GM03348 (cell line): ENCODE measurements around the gene POLR2M.
A peak's percentile ranks its signal among the peaks of the same experiment; 100 is the strongest.

Experiments used
- DNase-seq: peaks from one replicate; pipeline ENCODE4 v3.0.0; 2012; ENCODE audit warnings: low spot score

Gene POLR2M

DNA sequence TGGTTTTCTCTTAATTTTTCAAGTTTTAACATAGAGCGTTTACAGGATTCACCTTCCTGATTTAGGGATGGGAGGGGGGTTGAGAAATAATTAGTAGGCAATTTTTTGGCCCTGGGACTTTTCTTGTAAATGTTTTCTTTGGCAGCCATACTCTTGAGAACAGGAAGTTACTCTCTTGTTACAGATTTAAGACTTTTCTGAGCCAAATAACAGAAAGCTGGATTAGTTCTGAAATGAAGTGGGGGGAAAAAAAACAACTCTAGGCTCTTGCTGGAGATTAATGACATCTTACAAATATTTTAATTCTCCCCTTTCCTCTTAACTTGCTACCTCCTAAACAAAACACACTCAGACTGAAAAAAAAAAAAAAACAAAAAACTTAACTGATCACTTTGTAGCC lies 13.8 kb upstream of the POLR2M start:
- DNase-seq = no peak

DNA sequence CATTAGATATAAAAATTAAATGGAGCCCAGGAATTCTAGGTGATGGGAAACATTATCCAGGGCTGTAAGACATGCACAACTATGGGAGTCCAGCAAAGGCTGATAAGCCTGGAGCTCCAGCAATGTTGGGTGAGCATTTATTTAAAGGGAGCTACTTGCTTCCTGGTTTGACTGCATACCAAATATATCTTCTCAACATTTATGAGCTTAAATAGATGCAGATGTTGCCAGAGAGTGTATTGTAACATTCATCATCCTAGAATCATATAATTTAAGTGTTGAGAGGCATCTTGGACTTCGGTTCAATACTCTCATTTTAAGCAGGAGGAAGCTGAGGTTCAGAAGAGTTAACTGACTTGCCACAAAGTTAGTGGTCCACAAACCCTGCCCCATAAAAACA lies 12.2 kb upstream of the POLR2M start:
- peak; percentile 10 for DNase-seq

DNA sequence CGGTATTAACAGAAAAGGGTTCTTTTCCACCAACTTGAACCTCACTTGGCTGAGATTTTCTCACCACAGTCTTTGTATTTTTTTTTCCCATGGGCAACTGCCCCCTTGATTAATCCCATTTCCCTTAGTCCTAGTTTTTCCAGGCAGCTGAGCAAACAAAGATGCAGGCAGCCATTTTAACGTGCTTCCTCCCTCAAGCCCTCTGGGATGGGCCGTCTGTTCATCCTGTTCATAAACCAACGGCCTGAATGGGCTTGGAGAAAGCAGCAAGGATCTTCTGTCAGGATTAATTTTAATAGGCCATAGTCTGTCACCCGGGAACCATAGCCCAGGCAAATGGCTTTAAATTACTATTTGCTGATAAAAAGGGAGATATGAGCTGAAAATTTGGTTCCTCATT lies 10.4 kb upstream of the POLR2M start:
- DNase-seq = no peak

DNA sequence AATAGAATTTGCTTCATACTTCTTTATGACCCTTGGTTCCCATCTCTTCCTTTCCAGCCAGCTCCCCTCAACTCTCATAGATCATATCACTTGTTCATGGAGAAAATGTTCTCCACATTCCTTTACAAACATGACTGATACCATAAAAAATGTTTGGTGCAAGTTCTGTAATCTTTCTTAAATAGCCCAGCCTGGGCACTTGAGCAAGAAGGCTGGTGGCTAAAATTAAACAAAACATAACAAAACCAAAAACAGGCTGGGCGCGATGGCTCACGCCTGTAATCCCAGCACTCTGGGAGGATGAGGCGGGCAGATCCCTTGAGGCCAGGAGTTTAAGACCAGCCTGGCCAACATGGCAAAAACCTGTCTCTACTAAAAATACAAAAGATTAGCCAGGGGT lies 8.9 kb upstream of the POLR2M start:
- peak; percentile 35 for DNase-seq

DNA sequence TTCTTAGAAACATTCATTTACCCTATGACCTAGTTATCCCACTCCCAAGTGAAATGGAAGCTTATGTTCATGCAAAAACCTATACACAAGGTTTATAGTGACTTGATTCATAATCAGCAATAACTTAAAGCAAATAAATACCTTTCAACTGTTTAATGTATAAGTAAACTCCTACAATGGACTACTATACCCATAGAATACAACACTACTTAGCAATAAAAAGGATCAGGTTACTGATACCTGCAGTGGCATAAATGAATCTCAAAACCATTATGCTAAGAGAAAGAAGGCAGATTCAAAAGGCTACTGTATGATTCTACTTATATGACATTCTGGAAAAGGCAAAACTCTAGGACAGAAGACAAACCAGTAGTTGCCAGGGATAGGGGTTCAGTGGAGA lies 8.3 kb upstream of the POLR2M start:
- DNase-seq = no peak

DNA sequence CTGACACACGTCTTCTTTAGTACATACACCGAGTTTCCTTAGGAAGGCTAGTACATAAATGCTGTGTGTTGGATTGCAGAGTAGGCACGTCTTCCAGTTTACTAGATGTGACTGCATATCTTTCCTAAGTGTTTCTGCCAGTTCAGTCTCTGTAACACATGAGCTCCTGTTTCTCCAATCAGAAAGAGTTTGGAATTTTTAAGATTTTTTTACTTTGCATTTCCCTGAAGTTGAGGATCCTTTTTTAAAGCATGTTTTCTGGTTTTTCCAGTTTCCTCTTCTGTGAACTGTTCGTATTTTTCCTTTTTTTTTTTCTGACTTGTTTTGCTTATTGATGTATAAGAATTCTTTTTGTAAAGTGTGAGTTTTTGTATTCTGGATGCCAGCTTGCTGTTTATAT lies 7.5 kb upstream of the POLR2M start:
- DNase-seq = no peak

DNA sequence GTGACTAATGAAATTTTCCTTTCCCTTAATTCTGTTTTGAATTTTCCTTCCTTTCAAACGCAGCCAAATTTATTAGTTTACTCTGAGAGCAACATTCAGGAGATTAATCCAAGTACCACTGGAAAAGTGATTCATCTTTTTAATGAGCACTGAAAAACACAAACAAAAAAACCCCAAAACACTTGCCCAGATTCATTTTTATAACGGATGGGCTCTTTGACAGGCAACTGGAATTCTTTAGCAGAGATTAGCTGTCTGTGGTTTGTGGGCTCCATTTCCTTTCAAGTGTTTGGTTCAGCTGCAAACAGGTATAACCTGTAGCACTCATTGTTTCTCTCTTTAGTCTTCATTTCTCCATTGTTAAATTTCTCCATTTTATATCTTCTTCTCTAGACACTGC lies 3.1 kb upstream of the POLR2M start:
- DNase-seq = no peak

DNA sequence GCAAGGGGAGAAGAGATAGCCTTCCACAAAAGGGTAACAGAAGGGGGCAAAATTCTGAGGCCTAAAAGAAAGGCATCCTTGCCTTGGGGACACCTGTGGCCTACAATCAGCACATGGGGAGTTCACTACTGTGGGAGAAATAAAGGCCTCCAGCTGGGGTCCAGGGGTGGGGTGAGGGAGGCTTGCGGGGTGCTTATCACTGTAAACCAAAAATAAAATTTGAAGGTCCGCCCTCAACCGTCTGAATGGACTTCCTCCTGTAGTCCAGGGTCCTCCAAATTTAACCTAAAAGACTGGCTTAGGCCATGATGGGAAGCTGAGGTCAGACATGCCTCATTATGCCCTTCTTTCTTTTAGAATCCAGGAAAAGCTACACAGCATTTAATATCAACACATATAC lies 2.1 kb upstream of the POLR2M start:
- DNase-seq = no peak

DNA sequence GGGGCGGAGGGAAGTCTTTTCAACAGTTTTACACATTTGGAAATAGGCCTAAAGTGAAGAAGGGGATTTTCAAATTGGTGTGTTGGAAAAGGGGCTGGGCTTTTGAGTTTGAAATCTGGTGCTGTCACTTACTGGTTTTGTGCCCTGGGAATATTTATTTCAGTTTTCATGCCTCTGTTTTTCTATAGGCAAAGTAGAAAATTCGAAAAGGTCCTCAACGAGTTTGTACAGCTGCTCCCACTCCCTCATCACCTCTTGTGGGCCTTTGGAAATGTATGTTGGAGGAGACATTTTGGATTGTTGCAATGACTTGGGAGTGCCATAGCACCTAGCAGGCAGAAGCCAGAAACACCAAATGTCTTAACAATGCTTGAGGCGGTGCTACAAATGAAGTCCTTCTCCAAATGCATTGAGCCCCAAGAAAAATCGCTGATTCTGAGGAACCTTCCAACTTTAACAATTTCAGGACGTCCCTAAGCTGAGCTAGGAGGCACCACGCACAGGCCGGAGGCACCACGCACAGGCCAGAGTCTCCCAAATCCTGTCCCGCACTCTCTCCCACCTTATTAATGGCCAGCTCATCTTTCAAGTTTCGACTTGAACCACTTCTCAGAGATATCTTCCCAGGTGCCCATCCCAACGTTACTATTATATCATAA lies 639 bp upstream of the POLR2M start:
- no peak for DNase-seq

DNA sequence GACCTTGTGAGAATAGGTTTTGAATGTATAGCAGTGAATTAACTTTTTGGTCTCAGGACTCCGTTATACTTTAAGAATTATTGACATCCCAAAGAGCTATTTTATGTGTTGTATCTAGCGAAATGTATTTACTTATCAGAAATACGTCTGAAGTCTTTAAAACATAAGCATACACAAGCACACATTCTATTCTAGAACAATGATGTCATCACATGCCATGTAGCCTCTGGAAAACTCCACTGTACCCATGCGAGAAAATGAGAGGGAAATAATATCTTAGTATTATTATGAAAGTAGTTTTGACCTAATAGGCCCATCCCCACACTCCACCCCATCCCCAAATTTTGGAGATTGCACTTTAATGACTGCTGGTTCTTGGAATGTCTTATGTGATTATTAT lies 1.5 kb downstream of the POLR2M start:
- DNase-seq = no peak

DNA sequence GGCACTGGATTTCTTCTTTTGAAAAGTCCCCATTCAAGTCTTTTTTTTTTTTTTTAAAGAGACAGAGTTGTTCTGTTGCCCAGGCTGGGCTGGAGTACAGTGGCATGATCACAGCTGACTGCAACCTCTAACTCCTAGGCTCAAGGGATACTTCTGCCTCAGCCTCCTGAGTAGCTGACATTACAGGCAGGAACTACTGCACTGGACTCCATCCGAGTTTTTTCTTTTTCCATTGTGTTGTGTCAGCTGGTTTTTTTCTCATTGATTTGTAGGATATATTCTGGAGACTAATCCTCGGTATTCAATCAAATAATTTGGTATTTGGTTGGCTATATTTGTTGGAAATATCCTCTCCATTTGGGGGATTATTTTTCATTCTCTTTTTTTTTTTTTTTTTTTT lies 11.8 kb downstream of the POLR2M start:
- DNase-seq = no peak

DNA sequence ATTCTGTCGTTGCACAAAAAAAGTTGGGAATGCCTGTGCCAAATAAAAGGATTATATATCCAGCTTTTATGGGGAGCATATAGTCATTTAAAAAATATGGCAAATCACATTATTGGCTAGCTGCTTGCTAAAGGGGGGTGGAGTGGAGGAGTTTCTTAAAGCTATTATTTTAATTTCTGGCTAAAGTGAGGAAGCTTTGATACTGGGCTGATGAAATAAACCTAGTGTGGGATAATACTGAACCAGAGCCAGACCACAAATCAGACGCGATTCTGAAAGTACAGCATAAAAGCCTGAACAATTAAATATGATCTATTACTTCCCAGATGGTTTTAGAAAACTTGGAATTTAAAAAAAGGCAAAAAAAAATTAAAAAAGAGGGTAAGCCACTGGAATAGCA lies 14.4 kb downstream of the POLR2M start:
- DNase-seq = peak; percentile 61

DNA sequence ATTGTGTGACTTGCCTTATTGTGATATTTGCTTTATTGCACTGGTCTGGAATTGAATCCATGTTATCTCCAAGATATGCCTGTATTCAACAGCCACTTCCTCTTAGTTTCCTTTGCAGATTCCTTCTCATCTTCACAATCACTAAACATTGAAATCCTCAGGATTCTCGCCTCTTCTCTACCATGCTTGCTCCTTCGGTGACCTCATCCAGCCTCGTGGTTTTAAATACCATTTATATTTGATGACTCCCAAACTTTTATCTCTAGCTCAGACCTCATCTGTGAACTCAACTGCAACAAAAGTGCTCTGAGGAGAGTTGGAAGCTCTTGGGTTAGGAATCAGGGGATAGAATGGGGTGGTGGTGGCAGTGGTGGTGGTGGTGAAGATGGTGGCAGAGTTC lies 19.9 kb downstream of the POLR2M start:
- no peak for DNase-seq

DNA sequence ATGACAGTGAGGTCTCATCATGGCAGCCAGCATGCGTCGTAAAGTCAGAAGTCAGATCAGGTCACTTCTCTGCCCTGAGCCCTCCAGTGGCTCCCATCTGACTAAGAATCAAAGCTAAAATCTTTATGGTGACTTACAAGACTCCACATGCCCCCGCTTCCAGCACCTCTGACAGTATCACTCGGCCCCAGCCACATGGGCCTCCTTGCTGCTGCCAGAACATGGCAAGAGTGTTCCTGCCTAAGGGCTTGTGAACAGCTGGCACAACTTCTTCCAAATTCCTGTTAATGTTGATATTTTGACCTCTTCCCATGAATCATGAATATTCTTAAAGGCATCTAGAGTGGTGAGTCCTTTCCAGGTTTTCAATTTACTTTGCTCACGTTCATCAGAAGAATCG lies 20.5 kb downstream of the POLR2M start:
- no peak for DNase-seq

DNA sequence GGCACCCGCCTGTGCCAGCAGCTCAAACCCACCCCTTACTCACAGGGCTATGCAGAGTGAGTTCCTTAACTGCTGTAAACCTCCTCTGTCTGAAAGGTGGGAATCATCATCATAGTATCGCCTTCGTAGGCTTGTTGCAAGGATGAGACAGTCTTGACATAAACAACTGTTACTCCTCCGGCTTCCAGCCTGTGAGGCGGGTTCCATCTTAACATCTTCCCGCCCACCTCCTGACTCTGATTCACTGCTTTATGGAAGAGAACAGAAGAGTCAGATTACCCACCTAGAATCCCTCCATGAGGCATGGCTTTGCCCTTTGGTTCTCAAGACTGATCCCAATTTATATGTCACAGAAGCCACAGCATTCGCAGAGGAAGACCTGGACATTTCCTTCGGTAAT lies 21.9 kb downstream of the POLR2M start:
- no peak for DNase-seq

DNA sequence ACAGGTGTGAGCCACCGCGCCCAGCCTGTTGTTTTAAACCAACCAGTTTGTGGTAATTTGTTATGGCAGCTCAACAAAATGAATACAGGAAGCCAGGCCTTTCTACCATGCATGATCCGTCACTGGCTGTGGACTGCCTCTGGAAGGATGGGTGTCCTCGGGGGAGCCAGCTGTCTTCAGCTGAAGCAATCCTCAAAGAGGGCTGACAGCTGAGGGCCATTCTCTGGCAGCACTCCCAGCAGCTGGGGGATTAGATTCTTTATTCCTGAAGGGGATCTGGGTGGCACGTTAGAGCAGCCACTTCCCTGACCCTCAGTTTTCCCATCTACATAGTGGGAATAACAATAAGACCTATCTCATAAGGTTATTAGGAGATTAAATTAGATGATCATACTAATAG lies 24.4 kb downstream of the POLR2M start:
- no peak for DNase-seq

DNA sequence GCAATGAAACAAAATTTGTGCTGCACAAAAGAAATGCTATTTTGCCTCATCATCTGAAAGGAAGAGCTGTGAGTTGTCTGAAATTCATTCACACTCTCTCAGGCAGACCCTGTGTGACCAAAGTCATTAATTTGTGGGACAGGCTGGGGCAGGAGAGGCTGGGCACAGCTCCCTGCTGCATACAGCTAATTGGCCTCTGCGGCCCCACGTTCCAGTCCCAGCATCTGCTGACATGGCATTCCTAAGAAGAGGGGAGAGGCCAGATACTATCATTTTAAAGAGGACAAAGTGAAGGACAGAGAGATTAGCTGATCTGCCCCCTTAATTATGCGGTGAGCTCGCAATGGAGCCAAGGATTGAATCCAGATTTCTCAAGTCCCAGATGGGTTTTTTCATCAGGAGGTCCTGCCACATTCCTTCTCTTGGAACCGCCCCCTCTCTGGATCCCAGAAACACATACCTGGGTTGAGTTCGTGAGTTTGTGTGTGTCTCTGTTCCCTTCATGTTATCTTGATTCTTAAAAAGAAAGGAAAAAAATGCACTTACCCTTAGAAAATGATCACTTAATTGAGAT lies 25.1 kb downstream of the POLR2M start:
- DNase-seq = no peak

DNA sequence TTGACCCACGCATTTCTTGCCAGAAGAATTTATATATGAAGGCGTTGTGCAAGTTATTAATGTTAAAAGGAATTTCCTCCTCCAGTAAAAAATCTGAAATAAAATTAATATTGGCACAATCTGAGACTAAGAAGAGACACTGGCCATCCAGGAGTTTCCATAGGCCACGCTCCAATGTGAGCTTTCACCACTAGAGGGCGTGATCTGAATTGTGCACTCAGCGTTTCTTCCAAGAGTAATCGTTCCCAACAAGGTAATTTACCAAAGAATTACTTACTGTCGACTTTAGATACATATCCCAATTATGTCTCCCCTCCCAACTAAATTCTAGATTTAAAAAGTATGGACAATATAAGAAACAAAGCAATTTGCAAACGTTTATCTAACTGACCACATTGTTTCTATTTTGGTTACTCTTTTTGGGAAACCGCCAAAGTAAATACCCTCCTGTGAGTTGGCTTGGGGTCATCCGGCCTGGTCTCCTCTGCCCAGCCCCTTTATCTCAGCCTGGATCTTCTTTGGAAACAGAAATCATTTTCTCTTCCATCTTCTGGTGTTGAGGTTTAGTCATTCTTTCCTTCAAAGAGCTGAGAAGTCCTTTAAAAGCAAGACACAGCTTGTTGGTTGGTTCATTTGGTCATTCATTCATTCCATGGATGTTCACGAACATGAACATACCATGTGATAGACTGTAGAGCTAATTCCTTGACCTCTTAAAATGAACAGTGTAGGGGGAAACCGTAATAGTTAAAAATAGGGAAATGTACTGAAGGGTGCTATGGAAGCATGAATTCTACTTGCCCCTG lies 26.2 kb downstream of the POLR2M start:
- peak; percentile 65 for DNase-seq

DNA sequence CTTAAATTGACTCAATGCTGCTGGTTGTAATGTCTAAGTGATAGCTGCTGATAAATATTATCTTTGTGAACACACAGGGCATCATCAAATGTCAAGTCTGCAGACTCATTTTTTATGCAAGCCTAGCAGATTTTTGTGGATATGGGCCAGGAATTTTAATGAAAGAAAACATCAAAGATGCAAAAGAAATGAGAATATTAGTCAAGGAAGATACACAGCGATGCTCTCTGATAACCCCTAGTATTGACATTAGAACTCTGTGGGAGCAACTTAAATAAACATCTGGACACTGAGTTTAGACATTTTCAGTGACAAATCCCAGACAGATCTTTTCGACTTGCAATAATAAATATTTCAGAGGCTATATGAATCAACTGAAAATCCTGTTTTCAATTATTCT lies 28.3 kb downstream of the POLR2M start:
- no peak for DNase-seq

DNA sequence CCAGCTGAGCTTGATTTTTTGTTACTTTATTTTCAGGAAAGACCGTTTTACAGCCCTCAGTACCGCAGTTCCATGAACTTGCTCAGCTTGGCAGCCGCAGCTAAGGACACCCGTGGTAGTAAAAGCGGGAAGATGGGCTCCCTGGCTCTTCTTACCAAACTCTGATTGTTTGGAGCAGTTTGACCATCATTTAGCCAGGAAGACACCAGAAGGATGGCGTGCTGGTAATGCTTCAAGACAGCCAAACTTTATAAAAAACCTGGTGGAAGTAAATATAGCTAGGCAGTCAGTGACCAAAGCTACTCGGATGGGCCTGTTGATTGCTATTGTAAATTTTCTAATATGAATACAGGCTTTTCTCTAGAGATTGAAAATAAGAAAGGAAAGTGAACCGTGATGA lies 28.9 kb downstream of the POLR2M start:
- DNase-seq = no peak

DNA sequence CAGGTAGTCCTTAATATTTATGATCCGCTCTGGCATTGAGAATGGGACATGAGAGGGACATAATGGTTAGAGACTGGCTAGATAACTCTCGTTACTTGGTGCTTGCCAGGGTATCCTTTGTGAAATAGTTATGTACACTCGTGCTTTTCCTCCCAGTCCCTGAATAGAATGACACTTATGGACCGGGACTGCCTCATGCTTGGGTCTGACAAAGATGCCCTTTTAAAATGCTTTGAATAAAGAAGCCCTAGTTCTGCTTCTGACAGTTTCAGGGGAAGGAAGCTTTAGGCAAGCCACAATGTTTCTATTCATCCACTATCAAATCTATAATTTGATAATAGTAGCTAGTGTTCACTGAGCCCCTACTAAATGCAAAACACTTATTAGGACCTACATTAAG lies 29.4 kb downstream of the POLR2M start:
- no peak for DNase-seq

DNA sequence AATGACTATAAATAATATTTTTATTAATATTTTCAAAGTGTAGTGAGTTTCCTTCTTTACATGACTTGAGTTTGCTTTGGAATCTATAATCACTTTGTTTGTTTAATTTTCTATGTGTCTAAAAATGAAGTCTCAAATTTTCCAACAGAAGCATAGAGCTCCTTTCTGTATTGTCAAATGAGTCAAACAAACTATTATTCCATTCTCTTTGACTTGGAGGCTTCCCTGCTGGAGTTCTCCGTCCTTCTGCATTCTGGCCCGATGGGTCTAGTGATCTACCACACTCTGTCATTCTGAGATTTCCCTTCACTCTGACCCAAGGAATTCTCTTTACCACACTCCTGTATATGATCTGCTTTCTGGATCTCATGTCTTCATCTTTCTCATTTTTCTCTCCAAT lies 30.1 kb downstream of the POLR2M start:
- DNase-seq = no peak

DNA sequence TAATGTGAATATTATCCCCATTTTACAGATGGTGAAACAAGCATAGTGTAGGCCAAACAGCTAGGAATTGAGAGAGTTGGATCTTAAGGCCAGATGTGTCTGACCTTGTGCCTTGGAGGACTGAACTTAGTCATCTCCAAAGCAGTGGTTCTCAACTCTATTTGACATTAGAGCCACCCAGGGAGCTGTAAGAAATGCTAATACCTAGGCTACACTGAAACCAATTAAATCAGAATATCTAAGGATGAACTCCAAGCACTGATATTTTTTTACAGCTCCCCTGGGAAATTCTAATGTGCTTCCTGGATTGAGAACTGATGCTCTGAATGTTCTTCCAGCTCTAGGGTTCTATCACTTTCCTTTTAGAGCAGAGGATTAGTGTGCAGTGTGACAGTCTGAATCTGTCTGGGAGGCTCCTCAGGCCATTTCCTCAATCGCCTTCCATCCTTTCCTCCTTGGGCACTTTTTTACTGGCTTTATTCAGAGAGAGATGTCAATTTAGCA lies 32.3 kb downstream of the POLR2M start:
- no peak for DNase-seq
